Measurements from ENCODE around the gene NECTIN4. TPM values are rescaled to one million over a fixed set of nuclear protein-coding genes. Genes with fewer than 3 reads are reported as not detected.
A peak's percentile ranks its signal among the peaks of the same experiment; 100 is the strongest.

Gene NECTIN4
- total and polyA plus RNA-seq, 2 of the 13 experiments (the other 11 are each of a cell fraction or from before 2014, with no cell fraction given): 5.9 to 12.4 TPM

DNA sequence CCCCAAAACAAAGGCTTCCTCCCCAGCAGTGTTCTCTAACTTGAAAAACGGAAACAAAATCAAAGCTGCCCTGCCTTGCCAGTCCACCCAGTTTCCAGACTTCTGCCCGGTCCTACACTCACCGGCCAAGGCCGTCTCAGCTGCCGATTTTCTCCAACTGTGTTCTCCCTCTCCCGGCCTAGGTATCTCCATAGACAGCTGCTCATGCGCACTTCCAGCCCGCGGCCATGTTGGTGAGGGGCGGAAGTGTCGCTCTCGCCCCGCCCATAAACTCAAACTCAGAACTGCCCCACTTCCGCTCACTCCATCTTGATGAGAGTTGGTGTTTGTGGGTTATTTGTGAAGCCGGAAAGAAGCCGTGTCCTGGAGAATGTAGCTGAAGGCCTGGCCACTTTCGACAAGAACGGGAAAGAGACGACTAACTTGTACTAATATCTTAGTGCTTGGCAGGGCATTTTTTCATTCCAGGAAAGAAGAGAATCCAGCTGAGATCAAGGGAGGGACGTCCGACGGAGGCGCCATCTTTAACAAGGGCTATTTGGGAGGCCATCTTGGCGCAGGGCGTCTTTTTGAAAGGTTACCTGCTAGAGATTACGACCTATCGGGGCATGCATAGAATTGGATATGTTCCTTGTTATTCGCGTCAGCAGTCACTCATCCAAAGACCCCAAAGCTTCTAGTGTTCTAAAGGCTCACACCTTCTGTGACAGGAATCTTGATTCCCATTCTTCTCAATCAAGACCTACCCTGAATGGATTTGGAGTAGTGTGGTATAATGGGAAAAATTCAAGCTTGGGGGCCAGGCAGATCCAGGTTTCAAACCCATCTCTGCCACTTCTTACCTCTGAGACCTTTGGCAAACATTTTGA is 43.4 kb downstream of the NECTIN4 start, which contains the start of gene USF1 (continued):
- TF ChIP-seq, protein P1, sequence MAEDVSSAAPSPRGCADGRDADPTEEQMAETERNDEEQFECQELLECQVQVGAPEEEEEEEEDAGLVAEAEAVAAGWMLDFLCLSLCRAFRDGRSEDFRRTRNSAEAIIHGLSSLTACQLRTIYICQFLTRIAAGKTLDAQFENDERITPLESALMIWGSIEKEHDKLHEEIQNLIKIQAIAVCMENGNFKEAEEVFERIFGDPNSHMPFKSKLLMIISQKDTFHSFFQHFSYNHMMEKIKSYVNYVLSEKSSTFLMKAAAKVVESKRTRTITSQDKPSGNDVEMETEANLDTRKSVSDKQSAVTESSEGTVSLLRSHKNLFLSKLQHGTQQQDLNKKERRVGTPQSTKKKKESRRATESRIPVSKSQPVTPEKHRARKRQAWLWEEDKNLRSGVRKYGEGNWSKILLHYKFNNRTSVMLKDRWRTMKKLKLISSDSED (CRISPR knock-in tag; IDR thresholded peaks at IDR 0.05): no peak
- TF ChIP-seq IRF9 (CRISPR knock-in tag; IDR thresholded peaks at IDR 0.05; ENCODE audit: borderline replicate concordance): no peak
- TF ChIP-seq PLRG1 (conservative IDR thresholded peaks at IDR 0.05): no peak
- TF ChIP-seq ZNF577 (CRISPR knock-in tag; IDR thresholded peaks at IDR 0.05; ENCODE audit: borderline replicate concordance, low read depth): no peak
- TF ChIP-seq, protein P2, sequence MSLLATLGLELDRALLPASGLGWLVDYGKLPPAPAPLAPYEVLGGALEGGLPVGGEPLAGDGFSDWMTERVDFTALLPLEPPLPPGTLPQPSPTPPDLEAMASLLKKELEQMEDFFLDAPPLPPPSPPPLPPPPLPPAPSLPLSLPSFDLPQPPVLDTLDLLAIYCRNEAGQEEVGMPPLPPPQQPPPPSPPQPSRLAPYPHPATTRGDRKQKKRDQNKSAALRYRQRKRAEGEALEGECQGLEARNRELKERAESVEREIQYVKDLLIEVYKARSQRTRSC (CRISPR knock-in tag; IDR thresholded peaks at IDR 0.05; ENCODE audit: low read depth): peak; percentile 84; the same call in 1 of the 2 replicates
- TF ChIP-seq RFX5 (IDR thresholded peaks at IDR 0.05; ENCODE audit: low read depth, low read length): no peak
- no peak for TF ChIP-seq ZNF224 (CRISPR knock-in tag; IDR thresholded peaks at IDR 0.05)
- peak; percentile 89 for TF ChIP-seq ZFX (CRISPR knock-in tag; IDR thresholded peaks at IDR 0.05; ENCODE audit: low read depth)
- TF ChIP-seq SIN3A (IDR thresholded peaks at IDR 0.05; ENCODE audit: borderline replicate concordance, low read depth, low read length): no peak
- 0 out of 2 replicates have a peak, but pooled peaks have one; percentile 39 for TF ChIP-seq NKX3-1 (CRISPR knock-in tag; IDR thresholded peaks at IDR 0.05)
- 0 out of 2 replicates have a peak, but pooled peaks have one; percentile 6 for TF ChIP-seq NR2F2 (IDR thresholded peaks at IDR 0.05; ENCODE audit: borderline replicate concordance, low read depth)
- TF ChIP-seq, protein P3, sequence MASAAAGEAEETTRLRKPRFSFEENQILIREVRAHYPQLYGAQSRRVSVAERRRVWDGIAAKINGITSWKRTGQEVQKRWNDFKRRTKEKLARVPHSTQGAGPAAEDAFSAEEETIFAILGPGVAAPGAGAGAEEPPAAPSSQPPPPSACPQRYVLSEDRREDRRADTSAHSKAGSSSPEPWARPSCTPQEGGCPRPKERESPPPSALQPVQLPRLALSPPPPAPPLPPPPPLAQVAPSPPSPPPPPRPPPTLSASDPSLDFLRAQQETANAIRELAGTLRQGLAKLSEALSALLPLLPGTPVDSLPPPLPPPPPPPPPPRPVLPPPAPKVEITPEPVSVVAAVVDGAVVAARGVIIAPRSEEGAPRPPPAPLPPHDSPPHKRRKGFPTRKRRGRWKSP (CRISPR knock-in tag; IDR thresholded peaks at IDR 0.05): peak; percentile 77; the same call in 1 of the 2 replicates
- TF ChIP-seq MBD4 (IDR thresholded peaks at IDR 0.05; ENCODE audit: borderline replicate concordance, low read length): no peak
- TF ChIP-seq DNMT3B (CRISPR knock-in tag; conservative IDR thresholded peaks at IDR 0.05): no peak
- TF ChIP-seq ARNTL (CRISPR knock-in tag; IDR thresholded peaks at IDR 0.05): no peak
- TF ChIP-seq NR2F1 (CRISPR knock-in tag; IDR thresholded peaks at IDR 0.05): peak in 1 of 2 experiments; percentile 39; a peak in 1 of 4 replicates
- no peak for TF ChIP-seq RFX1 (IDR thresholded peaks at IDR 0.05)
- TF ChIP-seq, protein P4, sequence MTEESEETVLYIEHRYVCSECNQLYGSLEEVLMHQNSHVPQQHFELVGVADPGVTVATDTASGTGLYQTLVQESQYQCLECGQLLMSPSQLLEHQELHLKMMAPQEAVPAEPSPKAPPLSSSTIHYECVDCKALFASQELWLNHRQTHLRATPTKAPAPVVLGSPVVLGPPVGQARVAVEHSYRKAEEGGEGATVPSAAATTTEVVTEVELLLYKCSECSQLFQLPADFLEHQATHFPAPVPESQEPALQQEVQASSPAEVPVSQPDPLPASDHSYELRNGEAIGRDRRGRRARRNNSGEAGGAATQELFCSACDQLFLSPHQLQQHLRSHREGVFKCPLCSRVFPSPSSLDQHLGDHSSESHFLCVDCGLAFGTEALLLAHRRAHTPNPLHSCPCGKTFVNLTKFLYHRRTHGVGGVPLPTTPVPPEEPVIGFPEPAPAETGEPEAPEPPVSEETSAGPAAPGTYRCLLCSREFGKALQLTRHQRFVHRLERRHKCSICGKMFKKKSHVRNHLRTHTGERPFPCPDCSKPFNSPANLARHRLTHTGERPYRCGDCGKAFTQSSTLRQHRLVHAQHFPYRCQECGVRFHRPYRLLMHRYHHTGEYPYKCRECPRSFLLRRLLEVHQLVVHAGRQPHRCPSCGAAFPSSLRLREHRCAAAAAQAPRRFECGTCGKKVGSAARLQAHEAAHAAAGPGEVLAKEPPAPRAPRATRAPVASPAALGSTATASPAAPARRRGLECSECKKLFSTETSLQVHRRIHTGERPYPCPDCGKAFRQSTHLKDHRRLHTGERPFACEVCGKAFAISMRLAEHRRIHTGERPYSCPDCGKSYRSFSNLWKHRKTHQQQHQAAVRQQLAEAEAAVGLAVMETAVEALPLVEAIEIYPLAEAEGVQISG (CRISPR knock-in tag; IDR thresholded peaks at IDR 0.05): peak; percentile 87
- no peak for TF ChIP-seq ZNF839 (CRISPR knock-in tag; IDR thresholded peaks at IDR 0.05; ENCODE audit: borderline replicate concordance)

Measured in HepG2 (cell line).